Measurements from ENCODE around the gene DDAH1.

GRCh38 chr1:85300140-85300539 is 164.8 kb downstream of the DDAH1 start:
- TF ChIP-seq EZH2phosphoT487 (IDR thresholded peaks at IDR 0.05; ENCODE audit: unreplicated experiment) = no peak
- TF ChIP-seq, protein P1, sequence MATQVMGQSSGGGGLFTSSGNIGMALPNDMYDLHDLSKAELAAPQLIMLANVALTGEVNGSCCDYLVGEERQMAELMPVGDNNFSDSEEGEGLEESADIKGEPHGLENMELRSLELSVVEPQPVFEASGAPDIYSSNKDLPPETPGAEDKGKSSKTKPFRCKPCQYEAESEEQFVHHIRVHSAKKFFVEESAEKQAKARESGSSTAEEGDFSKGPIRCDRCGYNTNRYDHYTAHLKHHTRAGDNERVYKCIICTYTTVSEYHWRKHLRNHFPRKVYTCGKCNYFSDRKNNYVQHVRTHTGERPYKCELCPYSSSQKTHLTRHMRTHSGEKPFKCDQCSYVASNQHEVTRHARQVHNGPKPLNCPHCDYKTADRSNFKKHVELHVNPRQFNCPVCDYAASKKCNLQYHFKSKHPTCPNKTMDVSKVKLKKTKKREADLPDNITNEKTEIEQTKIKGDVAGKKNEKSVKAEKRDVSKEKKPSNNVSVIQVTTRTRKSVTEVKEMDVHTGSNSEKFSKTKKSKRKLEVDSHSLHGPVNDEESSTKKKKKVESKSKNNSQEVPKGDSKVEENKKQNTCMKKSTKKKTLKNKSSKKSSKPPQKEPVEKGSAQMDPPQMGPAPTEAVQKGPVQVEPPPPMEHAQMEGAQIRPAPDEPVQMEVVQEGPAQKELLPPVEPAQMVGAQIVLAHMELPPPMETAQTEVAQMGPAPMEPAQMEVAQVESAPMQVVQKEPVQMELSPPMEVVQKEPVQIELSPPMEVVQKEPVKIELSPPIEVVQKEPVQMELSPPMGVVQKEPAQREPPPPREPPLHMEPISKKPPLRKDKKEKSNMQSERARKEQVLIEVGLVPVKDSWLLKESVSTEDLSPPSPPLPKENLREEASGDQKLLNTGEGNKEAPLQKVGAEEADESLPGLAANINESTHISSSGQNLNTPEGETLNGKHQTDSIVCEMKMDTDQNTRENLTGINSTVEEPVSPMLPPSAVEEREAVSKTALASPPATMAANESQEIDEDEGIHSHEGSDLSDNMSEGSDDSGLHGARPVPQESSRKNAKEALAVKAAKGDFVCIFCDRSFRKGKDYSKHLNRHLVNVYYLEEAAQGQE (IDR thresholded peaks at IDR 0.05; ENCODE audit: unreplicated experiment) = no peak
- no peak for TF ChIP-seq POLR2AphosphoS5 (IDR thresholded peaks at IDR 0.05; ENCODE audit: low read depth)
- TF ChIP-seq CTCF (conservative IDR thresholded peaks at IDR 0.05; ENCODE audit: low read depth in 2 of 2) = no peak
- TF ChIP-seq CREB1 (CRISPR knock-in tag; IDR thresholded peaks at IDR 0.05; ENCODE audit: low read depth) = no peak
- TF ChIP-seq JUNB (IDR thresholded peaks at IDR 0.05; ENCODE audit: unreplicated experiment) = no peak
- TF ChIP-seq EZH2 (IDR thresholded peaks at IDR 0.05; ENCODE audit: low read depth, unreplicated experiment) = no peak
- TF ChIP-seq NANOG (IDR thresholded peaks at IDR 0.05; ENCODE audit: borderline replicate concordance) = no peak
- TF ChIP-seq, protein P2, sequence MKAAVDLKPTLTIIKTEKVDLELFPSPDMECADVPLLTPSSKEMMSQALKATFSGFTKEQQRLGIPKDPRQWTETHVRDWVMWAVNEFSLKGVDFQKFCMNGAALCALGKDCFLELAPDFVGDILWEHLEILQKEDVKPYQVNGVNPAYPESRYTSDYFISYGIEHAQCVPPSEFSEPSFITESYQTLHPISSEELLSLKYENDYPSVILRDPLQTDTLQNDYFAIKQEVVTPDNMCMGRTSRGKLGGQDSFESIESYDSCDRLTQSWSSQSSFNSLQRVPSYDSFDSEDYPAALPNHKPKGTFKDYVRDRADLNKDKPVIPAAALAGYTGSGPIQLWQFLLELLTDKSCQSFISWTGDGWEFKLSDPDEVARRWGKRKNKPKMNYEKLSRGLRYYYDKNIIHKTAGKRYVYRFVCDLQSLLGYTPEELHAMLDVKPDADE (IDR thresholded peaks at IDR 0.05) = no peak
- TF ChIP-seq STAT1 (IDR thresholded peaks at IDR 0.05; ENCODE audit: unreplicated experiment) = no peak
- TF ChIP-seq ZNF331 (CRISPR knock-in tag; IDR thresholded peaks at IDR 0.05; ENCODE audit: low read depth) = no peak
- TF ChIP-seq ZNF114 (CRISPR knock-in tag; IDR thresholded peaks at IDR 0.05) = no peak

All from GM23338 (cell line).